Measurements from ENCODE around the gene KRT33A. TPM values are rescaled to one million over a fixed set of nuclear protein-coding genes. Genes with fewer than 3 reads are reported as not detected.

The KRT33A gene
- total RNA-seq, 2 experiments from 2014 or later = not detected

DNA sequence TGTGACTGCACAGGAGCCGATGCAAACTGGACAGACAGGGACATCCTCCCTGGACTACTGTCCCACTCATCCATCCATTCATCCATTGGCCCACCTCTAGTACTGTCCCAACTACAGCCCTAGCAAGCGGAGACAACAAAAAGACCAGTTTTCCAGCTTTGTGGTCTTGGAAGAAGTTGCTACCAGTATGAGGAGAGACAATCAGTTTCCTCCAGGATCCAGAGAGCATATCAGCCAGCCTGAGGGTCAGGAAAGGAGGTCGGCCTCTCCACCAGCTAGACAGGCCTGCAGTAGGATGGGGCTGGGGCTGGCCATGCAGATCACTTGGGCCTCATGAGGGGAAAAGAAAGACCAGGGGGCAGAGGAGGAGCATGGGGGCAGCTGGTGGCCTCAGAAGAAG, 16.8 kb downstream of the KRT33A start:
- ChIA-PET CTCF (no interaction called here), POLR2A (no interaction called here)

DNA sequence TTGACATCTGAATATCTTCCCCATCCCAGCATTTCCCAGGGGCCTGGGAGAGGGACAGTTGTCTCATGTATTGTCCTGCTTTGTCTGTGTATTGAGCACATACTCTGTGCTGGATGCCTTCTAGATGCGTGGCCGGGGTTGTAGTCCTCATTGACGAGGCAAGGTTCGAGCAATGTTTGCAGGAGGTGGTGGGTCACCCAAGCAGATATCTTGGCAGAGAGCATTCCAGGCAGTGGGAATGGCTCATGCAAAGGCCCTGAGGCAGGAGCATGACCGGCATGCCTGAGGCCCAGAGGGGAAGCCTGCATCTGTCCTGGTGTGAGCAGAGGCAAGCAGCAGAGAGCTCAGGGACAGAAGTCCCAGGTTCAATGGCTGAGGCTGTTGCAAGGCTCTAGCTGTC, 17.5 kb downstream of the KRT33A start:
- ChIA-PET CTCF (no interaction called here), POLR2A (no interaction called here)

DNA sequence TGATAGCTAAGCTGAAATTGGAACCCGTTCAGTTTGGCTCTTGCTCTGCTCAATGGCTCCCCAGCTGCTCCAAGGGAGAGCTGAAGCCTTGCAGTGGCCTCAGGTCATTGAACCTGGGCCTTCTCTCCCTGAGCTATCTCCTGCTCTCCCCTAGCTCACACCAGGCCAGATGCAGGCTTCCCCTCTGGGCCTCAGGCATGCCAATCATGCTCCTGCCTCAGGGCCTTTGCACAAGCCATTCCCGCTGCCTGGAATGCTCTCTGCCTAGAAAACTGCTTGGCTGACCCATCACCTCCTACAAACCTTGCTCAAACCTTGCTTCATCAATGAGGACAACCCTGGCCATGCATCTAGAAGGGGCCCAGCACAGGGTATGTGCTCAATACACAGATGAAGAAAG, 18.4 kb downstream of the KRT33A start:
- ChIA-PET CTCF (no interaction called here), POLR2A (no interaction called here)

DNA sequence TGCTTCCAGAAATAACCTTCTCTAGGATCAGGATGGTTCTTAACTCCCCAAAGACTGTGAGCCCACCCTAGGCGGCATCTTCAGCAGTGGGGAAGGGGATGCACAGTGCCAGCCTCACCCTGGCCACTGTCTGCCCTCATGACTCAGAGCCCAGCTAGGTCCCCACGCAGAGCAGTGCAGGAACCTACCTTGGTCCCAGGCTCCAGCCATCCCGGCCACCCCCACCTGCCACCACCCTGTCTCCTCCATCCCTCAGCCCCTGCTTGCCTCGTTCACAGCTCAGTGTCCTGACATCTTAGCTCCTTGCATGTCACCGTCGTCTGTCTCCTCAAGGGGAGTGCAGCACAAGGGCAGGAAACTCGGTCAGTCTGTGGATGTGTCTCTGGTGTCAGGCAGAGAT, 19.0 kb downstream of the KRT33A start:
- ChIA-PET POLR2A (no interaction called here), CTCF (no interaction called here)

DNA sequence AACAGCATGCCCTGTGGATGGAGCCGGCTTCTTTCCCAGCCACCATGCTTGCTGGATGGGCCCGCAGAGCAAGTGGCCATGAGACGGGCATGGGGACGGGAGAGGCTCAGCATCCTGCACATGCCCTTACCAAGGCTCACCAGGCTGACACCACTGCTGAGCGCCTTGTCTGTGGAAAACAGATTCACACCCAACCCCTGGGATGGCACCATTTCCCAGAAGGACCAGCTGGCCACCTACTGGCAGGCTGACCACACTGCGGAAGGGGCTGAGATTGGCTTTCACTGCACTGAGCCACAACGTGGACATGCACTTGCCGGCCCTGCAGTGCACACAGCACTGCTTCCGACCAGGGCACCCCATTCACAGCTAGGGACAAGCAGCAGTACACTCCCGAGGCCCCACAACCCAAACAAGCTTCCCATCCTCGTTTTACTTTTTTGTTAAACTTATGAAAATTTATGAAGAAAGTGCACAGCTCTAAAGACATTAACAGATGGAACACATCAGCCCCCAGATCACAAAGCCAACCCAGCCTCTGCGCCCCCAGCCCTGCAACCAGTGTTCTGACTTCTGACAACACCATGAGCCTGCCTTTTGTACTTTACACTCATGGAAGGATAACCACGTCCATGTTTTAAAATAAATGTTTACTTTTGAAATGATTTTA, 21.2 kb downstream of the KRT33A start:
- ChIA-PET POLR2A (no interaction called here), CTCF (interaction anchor here (0.7 kb wide), 1 partner anchor 220 kb away, joined by 3 read pairs; no protein-coding TSS in a partner anchor)

DNA sequence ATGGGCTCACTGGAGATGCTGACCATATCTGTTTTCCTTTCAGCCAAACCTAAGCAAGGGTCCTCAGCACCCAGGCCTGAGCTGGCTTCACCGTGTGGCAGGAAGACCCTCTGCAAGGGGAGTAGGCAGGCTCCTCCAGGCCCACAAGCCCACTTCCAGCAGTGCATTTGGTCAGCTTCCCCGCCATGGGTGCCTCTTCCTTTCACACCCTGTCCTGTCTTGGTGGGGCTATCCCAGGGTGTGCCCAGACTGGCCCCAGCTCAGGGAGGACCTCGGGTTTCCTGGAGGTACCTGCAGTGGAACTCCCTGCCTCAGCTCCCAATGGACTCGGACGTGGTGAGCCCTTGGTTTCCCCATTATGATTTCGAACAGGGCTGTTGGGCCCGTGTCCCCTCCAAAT, 22.4 kb downstream of the KRT33A start:
- ChIA-PET CTCF (no interaction called here), POLR2A (no interaction called here)

DNA sequence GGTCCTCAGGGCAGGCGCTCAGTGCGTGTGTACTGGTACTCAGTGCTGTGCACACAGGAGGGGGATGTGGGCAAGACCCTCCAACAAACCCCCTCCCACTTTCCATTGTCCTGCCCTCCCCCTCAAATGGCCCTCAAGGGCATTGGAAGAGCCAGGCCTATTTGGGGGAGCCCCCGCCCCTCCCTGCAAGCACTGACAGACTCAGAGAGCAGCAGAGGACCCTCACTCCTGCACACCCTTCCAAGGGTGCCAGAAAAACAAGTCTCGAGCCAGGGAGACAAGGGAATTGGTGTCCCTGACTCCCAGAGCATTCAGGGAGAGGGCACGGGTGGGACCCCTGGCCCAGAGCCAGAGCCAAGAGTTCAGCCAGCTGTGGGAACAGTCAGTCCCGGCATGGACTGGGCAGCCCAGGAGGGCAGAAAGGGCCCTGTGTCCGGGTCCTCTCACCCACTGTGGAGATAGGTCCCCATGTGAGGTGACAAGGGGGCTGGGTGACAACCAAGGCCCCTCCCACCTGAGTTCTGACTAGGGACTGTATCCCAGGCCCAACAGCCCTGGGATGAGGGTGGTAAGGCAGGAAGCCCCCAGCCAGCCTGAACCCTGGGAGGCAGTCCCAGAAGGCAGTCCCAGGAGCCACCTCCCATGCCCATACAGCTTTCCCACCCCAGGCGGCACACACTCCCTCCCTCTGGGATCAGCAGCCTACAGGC, 23.1 kb downstream of the KRT33A start:
- POLR2A ChIA-PET = no interaction called here
- CTCF ChIA-PET = no interaction called here

DNA sequence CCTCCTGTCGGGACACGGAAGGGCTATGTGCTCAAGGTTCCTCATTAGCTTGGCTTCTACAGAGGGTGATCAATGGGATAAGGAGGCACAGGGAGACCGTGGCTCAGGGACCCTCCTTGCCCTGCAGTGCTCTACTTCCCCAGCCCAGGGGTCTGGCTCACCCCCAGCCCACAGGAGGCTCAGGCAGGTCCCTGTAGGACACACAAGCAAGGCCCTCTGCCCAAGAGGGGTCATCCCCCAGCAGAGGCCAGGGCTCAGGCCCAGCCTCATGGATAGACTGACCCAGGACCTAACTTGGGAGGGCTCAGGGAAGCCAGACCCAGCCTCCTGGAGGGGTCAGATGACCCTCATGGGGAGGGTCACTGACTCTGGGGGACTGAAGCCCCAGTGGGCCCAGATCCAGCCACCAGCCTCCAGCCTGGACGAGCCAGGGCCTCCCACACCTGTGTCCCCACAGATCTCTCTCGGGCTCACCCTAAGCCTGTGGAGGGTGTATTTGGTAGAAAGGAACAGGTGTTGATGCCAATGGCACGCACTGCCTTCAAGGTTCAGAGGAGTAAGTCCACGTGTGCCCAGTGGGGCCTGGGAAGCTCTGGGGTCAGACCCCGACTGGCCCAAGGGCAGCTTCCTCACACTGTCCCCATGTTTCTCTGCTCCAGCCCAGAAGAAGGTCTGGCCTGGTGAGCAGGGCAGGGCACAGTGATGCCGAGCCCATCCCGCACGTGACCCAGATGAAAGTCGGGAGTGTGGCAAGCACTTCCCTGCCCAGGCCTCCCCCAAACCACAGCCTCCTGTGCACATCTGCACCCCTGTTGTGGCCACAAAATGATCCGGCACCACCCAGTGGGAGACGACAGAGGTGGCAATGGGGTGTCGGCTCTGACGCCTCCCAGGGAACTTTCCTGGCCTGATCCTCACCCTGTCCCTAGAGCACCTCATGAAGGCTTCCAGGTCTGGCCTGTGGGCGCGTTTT, 24.2 kb downstream of the KRT33A start:
- ChIA-PET POLR2A (no interaction called here), CTCF (no interaction called here)

DNA sequence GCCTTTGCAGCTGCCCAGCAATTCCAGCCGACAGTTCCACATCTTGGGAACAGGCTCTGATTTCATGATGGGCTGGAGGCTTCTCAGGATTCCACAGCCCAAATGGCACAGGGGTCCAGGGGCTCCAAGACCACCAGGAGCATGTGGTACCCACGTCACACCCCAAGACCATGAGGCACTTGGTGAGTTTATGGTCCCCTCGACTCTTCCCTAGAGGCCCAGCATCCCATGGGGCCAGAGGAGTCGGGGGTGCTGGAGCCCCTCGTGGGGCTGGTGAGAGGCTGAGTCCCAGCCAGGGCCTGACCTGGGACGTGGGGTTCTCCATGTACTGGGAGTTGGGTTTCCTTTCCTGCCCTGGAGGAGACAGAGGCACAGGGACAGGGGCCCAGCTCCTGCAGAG, 25.0 kb downstream of the KRT33A start:
- CTCF ChIA-PET = no interaction called here
- POLR2A ChIA-PET = no interaction called here

DNA sequence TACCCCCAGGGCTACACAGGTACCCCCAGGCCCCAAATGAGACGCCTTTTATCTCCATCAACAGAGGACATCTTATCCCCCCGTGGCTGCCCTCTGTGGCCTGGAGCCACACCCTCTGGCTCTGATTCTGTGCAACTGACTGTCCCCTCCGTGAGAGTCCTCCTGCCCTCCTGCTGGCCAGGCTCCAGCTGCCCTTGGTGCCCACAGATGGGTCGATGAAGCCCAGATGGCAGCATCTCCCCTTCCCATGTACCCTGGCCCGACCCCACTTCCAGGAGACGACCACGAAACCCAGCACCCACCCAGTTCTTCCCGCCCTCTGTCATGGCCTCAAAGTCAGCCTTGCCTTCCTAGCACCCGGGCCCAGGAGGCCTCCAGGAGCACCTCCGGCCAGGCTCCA, 25.5 kb downstream of the KRT33A start:
- ChIA-PET CTCF (no interaction called here), POLR2A (no interaction called here)

DNA sequence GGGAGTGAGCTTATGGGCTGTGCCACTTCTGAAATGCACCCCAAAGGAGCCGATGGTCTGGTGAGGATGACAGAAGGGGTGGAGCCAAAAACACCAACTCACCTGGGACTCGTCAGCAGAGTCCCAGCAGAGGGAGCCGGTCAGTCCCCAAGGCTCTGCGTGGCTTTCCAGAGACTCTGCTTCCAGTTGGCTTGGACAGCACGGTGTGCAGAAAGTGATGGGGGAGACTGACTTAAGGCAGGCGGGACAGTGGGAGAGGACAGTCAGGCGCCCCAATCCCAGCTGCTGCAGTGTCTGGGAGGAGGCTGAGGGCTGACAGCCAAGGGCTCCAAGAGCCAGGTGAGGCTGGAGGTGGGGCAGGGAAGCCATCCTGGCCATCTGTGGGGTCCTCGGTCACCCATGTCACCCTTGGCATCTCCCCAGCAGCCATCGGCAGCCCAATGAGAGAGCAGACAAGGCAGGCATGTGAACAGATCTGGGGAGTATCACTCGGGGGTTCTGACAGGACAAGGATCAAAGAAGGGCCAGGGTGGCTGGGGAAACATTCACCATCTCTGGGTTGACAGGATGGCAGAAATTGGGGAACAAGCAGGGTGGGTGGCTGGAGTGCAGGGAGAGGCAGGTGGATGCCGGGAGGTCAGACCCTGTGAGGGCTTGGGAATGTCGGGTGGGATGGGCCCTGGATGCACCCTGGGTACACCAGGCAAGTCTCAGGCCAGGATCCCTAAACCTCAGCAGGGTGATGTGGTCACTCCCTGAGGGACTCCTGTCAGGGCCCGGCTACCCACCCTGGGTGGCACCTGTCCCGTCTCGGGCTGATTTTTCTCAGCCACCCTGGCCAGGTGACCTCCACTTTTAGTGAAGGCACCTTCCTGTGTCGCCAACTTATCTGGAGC, 26.2 kb downstream of the KRT33A start:
- CTCF ChIA-PET = no interaction called here
- POLR2A ChIA-PET = no interaction called here

DNA sequence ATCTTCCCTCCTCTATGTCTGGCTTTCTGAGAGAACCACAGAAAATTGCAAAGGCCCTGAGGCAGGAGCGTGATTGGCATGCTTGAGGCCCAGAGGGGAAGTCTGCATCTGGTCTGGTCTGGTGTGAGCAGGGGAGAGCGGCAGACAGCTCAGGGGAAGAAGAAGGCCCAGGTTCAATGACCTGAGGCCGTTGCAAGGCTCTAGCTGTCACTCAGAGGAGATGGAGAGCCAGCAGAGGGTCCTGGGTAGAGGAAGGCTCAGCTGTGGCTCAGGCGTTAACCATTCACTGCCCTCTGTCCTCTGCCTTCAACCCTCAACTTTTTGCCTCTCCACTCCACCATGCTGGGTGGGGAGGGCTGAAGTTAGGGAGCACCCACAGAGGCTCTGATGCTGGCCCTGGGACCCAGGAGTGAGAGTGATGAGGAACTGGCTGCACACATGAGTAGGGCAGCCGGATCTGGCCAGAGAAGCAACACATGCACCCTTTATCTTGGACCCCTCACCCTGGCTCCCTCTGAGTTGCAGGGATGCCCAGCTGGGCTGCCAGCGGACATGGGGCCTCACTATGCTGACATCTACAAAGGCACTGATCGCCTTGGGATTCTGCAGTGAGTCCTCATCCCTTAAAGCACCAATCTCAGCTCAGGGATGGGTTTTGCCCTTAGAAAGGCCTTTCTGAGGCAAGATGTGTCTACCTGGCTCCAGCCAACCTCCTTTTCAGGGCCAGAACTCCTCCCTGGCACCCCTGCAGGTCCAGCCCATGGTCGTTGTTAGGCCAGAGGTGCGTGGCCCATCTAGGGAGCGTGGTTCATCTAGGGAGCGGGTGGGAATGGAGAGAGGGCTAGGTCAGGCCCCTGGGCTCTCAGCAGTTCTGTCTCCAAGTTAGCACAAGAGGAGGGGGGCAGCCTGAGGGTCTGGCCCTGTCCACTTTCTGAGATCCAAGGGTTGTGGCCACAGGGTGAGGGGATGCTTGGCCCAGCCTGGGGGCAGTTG, 27.4 kb downstream of the KRT33A start:
- CTCF ChIA-PET = interaction anchor here (0.7 to 1.6 kb wide), 8 partner anchors 15 to 519 kb away, joined by 3 to 6 read pairs (median 4); no protein-coding TSS in a partner anchor
- POLR2A ChIA-PET = no interaction called here

DNA sequence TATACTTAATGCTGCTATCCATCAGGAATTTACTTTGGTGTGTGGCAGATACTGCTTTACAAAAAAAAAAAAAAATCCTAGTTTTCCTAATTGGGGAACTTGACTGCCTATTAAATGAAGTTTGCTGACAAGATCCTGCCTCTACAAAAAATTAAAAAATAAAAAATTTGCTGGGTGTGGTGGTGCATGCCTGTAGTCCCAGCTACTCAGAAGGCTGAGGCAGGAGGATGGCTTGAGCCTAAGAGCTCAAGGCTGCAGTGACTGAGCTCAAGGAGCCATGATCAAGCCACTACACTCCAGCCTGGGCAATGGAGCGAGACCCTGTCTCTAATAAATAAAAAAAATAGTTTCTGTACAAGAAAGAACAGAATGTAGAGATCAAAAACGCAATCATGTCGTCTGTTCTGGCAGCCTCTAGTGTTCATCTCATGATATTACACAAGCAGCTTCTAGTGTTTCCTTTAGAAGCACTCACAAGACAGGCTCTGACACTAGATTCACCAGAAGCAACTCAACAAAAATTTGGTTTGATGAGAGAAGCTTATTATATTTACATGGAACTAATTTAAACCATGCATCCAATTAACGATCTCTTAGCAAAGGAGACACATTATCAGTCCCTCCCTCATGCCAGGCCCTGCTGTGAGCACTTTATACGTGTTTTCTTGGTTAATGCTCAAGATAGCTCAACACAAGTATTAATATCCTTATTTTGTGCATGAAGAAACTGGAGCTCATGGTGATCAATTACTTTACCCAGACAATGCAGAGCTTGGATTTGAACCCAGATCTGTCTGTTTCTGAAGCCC, 28.3 kb downstream of the KRT33A start:
- POLR2A ChIA-PET = no interaction called here
- CTCF ChIA-PET = interaction anchor here (0.7 to 1.6 kb wide), 10 partner anchors 14 to 518 kb away, joined by 3 to 6 read pairs (median 4); no protein-coding TSS in a partner anchor

DNA sequence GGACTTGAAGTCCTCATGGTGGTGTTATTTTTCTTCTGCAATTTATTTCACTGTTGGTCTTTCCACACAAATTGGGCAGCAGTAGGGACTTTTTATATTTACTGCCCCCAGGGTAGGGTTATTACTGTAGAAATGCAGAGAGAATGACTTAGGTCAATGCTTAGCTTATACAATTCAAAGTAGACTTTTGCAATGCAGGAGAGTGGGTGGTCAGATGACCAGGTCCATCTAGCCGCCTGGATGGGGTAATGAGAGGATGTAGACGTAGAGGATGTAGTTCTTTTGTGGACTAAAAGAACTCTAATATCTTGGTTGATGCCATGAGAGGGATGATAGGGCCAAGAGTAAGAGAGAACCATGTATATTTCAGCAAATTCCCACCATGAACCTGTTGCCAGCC, 32.4 kb downstream of the KRT33A start:
- ChIA-PET POLR2A (no interaction called here), CTCF (no interaction called here)

DNA sequence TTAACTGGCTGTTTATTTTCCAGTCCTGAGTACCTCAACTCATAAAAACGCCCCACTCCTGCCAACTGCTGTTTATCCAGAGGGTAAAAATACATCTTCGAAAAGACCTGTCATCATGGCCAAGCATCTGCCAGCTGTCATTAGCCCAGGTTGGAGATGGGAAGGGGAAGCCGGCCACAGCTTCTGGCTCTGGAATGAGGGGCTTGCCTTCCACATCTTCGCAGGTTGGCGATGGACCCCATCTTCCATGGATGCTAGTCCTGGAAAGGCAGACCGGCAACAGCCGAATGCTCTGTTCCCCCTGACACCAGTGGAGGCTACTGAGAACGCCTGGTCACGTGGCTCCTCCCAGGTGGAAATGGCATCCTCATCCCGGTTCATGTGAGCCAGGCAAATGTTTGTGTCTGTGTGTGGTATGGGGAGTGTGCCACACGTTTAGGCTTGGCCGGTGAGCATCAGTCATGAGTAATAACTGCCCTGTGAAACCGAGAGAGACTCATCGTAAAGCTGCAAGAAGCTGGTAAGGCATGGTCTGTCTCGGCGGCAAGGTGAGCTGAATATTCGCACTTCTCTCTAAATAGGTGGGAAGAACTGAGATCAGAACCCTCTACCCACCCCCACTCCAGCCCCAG, 34.7 kb downstream of the KRT33A start:
- POLR2A ChIA-PET = no interaction called here
- CTCF ChIA-PET = no interaction called here

DNA sequence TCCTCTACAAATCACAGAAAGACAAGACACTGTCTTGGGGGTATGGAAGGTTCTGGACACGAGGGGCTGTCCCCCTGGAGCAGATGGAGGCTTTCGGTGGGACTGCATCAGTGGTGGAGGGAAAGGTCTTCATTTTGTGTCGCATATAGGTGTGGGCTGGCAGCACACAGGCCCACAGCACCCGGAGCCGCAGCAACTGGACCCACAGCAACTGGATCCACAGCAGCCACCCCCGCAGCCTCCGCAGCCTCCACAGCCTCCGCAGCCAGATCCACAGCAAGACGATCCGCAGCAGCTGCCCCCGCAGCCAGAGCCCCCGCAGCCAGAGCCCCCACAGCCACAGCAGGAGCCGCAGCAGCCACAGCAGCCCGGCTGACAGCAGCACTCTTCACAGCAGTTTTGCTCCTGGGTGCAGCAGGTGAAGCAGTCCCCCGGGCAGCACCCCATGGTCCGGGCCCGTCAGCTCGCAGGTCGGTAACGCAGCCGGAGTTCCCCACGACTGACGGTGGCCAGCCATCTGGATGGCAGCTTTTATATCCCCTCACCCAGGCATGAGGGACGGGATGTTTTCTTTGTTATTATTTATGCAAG, 35.3 kb downstream of the KRT33A start, which contains the start of gene KRTAP17-1:
Gene KRTAP17-1, minus strand, starts transcription at position 507 of the 591 bp plus-strand sequence. Its CDS starts 60 bp downstream, at position 447.
- ChIA-PET POLR2A (no interaction called here), CTCF (no interaction called here)

DNA sequence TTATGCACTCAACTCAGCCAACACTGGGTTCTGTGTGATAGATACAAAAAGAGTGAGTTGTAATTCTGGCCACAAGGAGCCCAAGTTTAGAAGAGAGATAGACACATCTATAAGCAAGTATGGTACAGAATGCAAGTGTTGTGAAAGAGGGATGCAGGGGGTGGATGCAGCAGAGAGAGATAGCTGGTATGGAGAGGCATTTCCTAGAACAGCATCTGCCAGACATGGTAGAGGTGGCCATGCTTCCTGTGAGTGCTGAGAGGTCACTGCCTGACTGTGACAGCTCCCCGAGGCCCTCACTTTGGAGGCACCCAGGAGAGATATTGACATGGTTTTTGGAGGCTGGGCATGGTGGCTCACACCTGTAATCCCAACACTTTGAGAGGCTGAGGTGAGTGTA, 39.5 kb downstream of the KRT33A start:
- ChIA-PET POLR2A (no interaction called here), CTCF (no interaction called here)
